GM18870 (cell line): ENCODE results near the gene WDR82.

Experiments
- ATAC-seq: cut with Tn5 transposase; IDR thresholded peaks from one replicate; pipeline ENCODE4 v1.9.1; 2021; ENCODE audit warnings: moderate library complexity; ENCODE audit not compliant: unreplicated experiment

The WDR82 gene

DNA sequence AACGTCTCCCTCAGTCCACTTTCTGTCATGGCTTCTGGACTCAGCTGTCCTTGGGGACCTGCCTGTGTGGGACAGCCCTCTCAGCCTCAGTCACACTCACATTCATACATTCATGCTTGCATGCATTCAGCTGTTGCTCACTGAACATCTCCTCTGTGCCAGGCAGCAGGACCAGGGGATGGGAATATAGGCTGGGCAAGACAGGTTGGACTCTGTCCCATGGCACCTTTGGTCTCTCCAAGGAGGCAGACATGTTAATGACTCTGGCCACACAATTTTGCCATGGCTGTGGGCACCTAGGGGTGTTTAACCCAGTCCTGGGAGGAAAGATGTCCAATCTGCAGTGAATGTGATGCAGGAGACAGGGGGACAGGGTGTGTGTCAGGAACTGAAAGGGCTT, 29.9 kb upstream of the WDR82 start:
- ATAC-seq: no peak

DNA sequence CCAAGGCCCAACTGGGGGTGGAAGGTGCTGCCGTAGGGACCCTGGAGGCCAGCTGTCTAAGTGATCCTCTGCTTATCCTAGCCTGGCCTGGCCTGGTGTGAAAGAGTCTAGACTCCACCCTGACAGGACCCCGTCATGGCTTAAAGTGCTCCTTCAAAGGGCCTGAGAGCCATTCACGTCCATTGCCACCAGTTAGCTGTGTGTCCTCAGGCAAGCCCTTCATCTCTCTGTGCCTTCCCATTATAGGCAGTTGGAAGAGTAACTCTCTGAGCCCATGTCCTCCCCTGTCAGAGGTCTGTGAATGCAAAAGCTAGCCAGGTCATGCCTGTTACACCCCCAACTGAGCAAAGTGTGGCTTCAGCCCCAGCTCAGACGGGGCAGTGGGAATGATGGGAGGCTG, 28.5 kb upstream of the WDR82 start:
- no peak for ATAC-seq

DNA sequence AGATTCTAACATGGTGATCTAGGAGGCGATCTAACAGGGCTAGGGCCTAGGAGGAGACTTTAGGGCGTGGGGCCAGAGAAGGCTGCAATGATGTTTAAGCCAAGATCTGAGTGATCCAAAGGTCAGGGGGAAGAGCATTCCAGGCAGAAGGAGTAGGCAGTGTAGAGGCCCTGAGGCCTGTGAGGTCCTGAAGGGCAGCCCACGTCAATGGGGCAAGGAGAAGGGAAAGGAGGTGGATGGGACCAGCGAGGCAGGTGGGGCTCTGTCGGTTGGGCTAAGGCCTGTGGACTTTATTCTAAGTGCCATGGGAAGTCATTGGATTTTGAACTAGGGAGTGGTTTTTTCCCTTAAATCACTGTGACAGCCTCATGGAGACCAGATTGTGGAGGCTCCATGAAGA, 27.5 kb upstream of the WDR82 start:
- ATAC-seq: no peak

DNA sequence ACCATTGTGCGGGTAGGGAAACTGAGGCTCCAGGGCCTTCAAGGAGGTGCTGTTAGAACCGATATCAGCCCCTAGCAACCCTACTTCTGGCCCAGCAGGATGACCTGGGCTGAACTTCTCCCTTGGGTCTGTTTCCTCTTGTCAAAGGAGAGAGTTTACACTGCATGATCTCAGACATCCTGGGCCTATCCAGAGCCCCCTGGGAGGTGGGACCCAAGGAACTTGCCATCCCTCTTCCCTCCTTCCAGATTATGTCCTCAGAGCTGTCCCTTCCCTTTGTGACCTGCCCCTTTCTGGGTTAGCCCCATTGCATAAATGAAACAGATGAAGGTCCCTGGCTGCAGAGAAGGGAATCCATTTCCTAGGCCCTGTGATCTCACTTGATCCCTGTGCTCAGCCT, 25.4 kb upstream of the WDR82 start:
- ATAC-seq: no peak

DNA sequence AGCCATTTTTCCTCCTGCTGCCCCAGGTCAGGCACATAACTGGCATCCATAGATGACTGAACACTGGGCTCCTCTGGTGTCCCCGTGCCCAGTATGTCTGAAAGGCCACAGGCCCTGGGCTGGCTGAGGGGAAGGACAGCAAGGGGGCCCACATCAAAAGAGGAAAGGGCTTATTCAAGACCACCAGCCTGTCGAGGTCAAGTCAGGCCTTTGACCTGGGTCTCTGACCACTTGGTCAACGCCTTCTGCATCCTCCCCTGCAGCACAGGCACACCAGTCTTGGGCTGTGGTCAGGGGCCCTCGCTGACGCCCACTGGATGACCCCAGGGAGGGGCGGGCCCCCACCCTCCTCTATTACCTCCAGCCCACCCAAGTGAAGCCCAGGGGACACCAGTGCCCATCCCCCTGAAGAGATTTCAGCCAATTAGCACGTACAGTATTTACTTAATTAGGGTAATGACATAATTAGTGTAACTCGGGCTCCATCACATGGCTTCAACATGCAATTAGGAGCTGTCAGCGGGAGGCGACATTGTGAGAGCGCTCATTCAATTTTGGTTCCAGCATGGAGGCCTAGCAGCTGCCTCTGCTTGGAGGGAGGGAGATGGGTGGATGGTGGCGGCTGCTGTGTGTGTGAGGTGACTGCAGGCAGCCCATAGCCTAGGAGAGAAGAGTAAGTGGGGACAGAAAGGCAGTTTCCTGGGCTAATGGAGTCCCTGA, 24.1 kb upstream of the WDR82 start:
- no peak for ATAC-seq

DNA sequence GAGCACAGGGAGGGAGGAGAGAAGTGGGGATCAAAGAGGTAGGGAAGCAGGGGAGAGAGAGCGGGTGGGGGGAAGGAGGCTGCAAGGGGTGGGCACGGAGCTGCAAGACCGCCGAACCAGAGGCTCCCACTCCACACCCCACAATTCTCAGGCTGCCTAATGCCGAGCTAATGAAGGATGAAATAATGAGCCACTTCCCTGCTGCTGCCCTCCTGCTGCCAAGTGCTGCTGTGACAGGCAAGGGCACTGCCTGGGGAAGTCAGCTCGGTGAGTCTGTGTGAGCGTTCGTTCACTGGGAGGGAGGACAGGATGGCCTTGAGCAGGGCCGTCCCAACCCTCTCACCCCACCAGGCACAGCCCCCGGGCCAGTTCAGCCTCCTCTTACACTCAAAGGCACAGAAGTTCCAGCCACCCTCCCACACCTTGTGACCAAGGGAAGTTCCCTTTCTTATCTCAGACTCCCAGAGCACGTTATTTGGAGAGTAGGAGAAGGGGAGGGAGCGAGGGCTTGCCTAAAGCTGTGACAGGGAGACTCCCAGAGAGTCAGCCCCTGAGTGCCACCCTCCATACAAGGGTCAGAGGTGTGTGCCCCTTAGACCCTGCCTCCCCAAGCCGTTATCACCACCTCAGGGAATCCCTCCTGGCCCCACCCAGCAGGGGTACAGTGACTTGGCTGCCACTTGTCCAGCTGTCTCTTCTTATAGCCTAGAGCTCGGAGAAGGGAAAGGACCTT, 21.6 kb upstream of the WDR82 start:
- ATAC-seq: no peak

- ATAC-seq: no peak
Measured at GRCh38 chr3:52299247-52299878, 20.9 kb upstream of the WDR82 start.

DNA sequence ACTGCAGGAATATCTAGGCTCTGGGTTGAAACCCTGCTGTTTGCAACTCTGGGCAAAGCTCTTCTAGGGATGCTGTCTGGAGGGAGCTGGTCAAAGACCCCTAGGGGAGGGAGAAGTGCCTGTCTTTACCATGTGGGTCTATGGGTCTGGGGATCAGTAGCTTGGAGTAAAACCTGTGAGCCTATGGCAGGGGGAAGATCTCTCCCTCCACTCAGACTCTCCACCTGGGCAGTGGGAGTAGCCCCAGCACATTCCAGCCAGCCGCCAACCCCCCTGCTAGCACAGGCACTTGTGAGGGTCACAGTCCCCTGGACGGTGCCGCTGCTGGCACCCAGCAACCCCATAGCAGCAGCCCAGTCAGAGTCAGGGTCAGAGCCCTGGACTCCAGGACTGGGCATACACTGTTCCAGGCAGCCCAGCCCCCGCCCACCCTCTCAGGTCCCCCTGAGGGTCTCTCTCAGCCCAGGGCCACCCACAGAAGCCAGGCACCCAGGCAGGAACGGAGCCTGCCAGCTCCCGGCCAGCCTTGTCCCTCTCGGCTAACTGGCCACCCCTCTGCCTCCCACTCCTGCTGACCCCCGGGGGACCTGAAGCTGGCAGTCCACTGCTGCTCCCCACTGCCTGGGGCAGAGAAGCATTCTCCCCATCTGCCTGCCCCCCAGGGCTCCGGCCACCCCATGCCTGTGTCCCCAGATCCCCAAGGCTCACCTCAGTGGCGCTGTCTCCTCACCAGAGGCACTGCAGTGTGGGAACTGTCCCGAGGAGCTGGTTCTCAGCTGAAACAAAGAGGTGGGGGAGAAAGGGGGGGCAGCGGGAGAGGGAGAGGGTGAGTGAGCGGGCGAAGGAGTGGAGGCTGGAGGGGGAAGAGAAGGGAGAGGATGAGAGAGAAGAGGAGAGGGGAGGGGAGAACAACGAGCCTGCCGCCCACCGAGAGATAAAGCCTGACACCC, 20.0 kb upstream of the WDR82 start:
- no peak for ATAC-seq

- no peak for ATAC-seq
Measured at GRCh38 chr3:52297242-52298148, 19.0 kb upstream of the WDR82 start.

GRCh38 chr3:52295671-52296208, 17.3 kb upstream of the WDR82 start:
- ATAC-seq: no peak

GRCh38 chr3:52294320-52295150, 16.1 kb upstream of the WDR82 start:
- no peak for ATAC-seq

GRCh38 chr3:52293491-52294319, 15.3 kb upstream of the WDR82 start:
- ATAC-seq: no peak

DNA sequence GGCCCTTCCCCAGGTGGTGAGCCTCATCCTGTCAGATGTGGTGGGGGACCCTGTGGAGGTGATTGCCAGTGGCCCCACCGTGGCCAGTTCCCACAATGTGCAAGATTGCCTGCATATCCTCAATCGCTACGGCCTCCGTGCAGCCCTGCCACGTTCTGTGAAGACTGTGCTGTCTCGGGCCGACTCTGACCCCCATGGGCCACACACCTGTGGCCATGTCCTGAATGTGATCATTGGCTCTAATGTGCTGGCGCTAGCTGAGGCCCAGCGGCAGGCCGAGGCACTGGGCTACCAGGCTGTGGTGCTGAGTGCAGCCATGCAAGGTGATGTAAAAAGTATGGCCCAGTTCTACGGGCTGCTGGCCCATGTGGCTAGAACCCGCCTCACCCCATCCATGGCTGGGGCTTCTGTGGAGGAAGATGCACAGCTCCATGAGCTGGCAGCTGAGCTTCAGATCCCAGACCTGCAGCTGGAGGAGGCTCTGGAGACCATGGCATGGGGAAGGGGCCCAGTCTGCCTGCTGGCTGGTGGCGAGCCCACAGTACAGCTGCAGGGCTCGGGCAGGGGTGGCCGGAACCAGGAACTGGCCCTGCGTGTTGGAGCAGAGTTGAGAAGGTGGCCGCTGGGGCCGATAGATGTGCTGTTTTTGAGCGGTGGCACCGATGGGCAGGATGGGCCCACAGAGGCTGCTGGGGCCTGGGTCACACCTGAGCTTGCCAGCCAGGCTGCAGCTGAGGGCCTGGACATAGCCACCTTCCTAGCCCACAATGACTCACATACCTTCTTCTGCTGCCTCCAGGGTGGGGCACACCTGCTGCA, 14.0 kb upstream of the WDR82 start:
- no peak for ATAC-seq

GRCh38 chr3:52291508-52292181, 13.2 kb upstream of the WDR82 start:
- no peak for ATAC-seq

DNA sequence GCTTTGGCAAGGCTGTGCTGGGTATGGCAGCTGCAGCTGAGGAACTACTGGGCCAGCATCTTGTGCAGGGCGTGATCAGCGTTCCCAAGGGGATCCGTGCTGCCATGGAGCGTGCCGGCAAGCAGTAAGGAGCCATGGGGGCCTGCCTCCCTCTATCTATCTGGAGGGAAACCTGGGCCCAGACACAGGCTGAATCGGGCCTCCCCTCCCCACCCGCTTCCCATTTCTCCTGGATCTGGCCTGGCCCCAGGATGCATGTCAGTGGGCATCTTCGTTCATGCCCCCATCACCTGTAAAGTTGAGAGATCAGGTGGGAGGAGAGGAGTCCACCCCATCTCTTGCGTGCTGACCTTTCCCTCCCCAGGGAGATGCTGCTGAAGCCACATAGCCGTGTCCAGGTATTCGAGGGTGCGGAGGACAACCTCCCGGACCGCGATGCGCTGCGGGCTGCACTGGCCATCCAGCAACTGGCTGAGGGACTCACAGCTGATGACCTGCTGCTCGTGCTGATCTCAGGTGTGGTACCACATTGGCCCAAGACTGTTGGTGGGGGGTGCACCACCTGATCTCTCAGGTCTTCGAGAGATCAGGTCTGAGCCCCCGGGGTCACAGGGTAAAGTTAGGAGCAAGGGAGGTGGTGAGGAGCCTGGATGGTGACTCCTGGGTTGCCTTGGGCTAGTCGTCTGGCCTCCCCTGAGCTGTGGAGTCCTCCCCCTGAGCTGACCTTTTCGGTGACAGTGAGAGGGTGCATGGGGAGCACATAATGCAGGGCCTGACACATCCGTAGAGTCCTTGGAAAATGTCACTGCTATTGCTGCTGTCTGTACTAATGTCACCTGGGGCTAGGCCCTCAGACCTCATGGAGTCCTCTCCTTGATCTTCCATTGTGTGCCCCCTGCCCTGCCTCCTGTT, 12.4 kb upstream of the WDR82 start:
- ATAC-seq: no peak
